NCI-H1417 treated with DMSO at 0.1 percent for 48 hours (cell line): Measurements from ENCODE around the gene PCDHAC2.

Source experiments
- DNase-seq: peaks from one replicate; lab custom pipeline; 2025; lab: John Stamatoyannopoulos, UW

The PCDHAC2 gene

GRCh38 chr5:140986117-140986521 lies 19.8 kb downstream of the PCDHAC2 start:
- DNase-seq: no peak

- DNase-seq: no peak
Observed at GRCh38 chr5:140988100-140988499, 21.8 kb downstream of the PCDHAC2 start.

GRCh38 chr5:140988608-140989007 lies 22.3 kb downstream of the PCDHAC2 start:
- no peak for DNase-seq

GRCh38 chr5:140989254-140990020 lies 23.2 kb downstream of the PCDHAC2 start:
- no peak for DNase-seq

DNA sequence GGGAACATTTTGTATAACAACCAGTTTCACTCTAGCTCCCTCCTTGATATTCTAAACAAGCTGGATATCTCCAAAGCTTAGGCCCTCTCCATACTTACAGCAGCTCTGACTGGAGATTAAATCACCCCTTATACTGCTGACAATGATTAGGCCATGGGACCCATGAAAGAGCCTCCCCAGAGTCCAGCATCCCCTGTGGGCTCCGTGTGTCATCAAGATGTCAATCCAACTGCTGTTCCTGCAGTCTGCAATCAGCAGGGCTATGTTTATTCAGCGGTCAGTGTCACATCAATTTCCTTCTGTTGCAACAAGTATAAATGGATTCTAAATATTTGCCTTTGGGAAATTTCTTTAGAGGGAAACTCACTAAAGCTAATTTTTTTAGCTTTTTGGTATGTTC lies 26.6 kb downstream of the PCDHAC2 start:
- no peak for DNase-seq

- no peak for DNase-seq
Observed at GRCh38 chr5:140996060-140996459, 29.8 kb downstream of the PCDHAC2 start.

DNA sequence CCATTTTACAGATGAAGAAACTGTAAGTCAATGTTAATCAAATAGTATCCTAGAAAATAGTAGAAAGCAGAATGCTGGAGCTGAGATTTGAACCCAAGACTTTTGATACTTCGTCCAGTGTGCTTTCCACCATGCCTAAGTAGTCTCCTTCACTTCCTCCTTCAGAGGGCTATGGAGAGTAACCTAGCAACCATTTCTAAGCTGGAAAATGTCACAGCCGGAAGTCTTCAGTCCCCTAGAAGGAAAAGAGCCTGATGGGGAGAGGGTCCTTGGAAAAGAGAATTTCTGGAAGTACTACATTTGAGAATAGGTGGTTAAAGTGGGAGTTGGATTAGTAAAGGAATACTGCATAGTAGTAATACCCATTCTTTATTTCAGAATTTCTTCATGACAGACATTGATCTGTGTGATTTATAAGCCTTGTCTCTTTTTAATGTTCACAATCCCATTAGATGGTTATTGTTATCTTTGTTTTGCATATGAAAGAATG lies 32.7 kb downstream of the PCDHAC2 start:
- no peak for DNase-seq

GRCh38 chr5:141001446-141001843 lies 35.2 kb downstream of the PCDHAC2 start:
- no peak for DNase-seq

DNA sequence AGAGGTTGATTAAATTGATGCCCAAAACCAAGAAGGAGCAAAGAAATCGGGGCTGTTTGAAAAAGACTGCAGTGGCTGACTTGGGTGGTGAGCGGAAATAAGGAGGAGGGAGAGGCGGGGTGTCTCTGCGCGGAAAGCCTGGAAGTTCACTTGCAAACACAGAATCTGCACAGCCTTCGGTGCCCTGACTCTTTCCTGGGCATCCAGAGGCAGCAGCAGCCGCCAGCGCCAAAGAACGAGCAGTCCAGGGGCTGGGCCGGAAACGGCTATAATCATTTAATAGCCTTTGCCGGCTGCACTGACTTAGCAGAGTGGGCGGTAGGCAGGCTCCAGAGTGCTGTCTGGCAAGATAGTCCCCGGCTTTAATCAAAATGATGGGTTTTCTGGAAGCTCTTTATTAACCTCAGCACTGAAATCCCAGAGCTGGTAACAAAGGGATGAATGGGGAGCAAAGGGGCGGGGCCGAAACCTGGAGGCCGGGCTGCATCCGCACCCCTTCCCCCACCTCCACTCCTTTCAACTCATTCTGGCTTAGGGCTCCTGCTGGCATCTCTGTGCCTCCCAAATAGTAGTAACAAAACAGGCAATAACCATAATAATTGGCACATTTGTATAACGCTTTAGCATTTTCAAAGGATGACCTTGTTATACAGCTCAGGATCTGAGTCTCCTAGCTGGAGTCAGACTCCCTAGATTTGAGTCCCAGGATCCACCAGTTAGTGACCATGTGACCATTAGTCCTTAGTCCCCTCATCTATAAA lies 35.7 kb downstream of the PCDHAC2 start:
- peak; percentile 6 for DNase-seq

DNA sequence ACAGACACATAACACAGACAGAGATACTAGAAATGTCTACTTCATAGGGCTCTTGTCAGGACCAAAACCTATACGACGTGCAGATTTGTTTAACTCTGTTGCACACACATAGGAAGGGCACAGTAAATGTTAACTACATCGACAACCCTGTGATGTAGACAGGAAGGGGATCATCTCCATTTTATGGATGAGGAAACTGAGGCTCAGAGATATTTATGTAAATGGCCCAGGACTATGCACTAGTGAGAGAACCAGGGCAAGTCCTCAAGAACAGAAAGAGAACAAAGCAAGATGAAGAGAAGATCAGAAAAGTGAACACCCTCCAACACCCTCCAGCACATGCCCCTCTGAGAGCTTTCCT lies 36.3 kb downstream of the PCDHAC2 start:
- DNase-seq: no peak

DNA sequence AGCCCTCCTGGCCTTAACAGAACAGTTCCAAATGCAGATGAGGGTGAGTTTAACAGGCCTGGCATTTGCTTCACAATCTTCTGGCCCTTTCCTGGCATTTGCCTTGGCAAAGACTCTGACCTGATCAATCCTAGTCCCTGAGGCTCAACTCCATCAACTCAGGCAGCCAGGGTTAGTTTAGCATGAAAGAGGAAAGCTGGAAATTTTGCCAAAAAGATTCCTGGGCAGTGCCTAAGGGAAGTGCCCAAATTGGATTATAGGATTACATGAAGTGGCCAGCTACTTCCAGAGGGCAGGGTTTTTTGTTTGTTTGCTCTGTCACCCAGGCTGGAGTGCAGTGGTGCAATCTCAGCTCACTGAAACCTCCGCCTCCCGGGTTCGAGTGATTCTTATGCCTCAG lies 36.8 kb downstream of the PCDHAC2 start:
- no peak for DNase-seq

GRCh38 chr5:141003791-141004611 lies 37.7 kb downstream of the PCDHAC2 start:
- DNase-seq: peak; percentile 26

- no peak for DNase-seq
Observed at GRCh38 chr5:141007791-141008190, 41.5 kb downstream of the PCDHAC2 start.

DNA sequence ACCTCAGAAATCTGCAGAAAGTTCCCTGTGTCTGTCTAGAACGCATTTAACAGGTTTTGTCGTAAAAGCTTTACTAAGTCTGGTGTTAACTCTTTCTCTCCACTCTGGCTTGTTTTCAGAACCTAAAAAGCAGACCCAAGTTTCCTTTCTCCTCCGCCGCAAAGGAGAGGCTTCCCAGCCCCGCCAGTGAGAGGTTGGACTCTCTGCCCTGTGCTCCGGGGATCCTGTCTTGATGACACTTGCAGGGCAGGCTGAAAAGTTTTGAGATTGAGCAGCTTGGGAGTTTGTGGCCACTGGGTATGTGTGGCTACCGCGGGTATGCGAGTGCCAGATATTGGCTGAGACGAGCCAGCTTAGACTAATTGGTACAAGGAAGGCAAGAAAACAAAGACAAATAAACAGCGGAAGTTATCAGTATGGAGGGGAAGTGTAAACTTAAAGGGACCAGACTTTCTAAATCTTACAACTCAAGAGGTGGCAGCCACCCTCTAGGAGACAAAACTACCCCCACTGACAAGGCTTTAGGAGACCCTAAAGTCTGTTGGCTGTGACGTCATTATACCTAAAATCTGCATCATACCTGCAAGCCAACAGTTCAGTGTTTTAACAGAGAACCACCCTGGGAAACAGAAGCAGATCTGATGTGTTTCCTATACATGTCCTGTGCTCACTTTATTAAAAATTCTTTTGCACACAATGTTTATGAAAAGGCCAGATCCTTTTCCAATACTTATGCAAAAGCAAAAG lies 43.9 kb downstream of the PCDHAC2 start:
- DNase-seq: no peak

- DNase-seq: no peak
Observed at GRCh38 chr5:141017943-141018342, 51.7 kb downstream of the PCDHAC2 start.
